SKM-1 (cell line): ENCODE measurements around the gene CCDC78.

Experiments
- DNase-seq: peaks from one replicate; lab custom pipeline; 2025; ENCODE audit not compliant: unreplicated experiment; lab: John Stamatoyannopoulos, UW

The CCDC78 gene

GRCh38 chr16:711548-712320, 14.5 kb downstream of the CCDC78 start:
- peak; percentile 63 for DNase-seq

GRCh38 chr16:711084-711483, 15.2 kb downstream of the CCDC78 start:
- no peak for DNase-seq

- DNase-seq: no peak
Observed at GRCh38 chr16:710500-711075, 15.7 kb downstream of the CCDC78 start.

GRCh38 chr16:709566-710499, 16.4 kb downstream of the CCDC78 start:
- no peak for DNase-seq

GRCh38 chr16:708959-709358, 17.3 kb downstream of the CCDC78 start:
- DNase-seq: no peak

- no peak for DNase-seq
Observed at GRCh38 chr16:708019-708418, 18.2 kb downstream of the CCDC78 start.

- DNase-seq: no peak
Observed at GRCh38 chr16:707062-707538, 19.1 kb downstream of the CCDC78 start.

GRCh38 chr16:706189-707061, 19.8 kb downstream of the CCDC78 start:
- no peak for DNase-seq

GRCh38 chr16:705431-706188, 20.6 kb downstream of the CCDC78 start, which contains the start of gene FBXL16:
Gene FBXL16, minus strand, starts transcription at chr16:705801. Its CDS starts 8,396 bp downstream, at chr16:697405.
- DNase-seq: no peak

- no peak for DNase-seq
Observed at GRCh38 chr16:704552-705380, 21.5 kb downstream of the CCDC78 start.

- no peak for DNase-seq
Observed at GRCh38 chr16:704047-704446, 22.2 kb downstream of the CCDC78 start.

- DNase-seq: no peak
Observed at GRCh38 chr16:703406-703805, 22.8 kb downstream of the CCDC78 start.

- DNase-seq: no peak
Observed at GRCh38 chr16:702341-702740, 23.9 kb downstream of the CCDC78 start.

GRCh38 chr16:700684-701584, 25.3 kb downstream of the CCDC78 start:
- DNase-seq: no peak

- DNase-seq: no peak
Observed at GRCh38 chr16:698911-699671, 27.2 kb downstream of the CCDC78 start.

GRCh38 chr16:695355-696089, 30.7 kb downstream of the CCDC78 start:
- DNase-seq: no peak
